ENCODE data around the gene PCDHA11.

DNA sequence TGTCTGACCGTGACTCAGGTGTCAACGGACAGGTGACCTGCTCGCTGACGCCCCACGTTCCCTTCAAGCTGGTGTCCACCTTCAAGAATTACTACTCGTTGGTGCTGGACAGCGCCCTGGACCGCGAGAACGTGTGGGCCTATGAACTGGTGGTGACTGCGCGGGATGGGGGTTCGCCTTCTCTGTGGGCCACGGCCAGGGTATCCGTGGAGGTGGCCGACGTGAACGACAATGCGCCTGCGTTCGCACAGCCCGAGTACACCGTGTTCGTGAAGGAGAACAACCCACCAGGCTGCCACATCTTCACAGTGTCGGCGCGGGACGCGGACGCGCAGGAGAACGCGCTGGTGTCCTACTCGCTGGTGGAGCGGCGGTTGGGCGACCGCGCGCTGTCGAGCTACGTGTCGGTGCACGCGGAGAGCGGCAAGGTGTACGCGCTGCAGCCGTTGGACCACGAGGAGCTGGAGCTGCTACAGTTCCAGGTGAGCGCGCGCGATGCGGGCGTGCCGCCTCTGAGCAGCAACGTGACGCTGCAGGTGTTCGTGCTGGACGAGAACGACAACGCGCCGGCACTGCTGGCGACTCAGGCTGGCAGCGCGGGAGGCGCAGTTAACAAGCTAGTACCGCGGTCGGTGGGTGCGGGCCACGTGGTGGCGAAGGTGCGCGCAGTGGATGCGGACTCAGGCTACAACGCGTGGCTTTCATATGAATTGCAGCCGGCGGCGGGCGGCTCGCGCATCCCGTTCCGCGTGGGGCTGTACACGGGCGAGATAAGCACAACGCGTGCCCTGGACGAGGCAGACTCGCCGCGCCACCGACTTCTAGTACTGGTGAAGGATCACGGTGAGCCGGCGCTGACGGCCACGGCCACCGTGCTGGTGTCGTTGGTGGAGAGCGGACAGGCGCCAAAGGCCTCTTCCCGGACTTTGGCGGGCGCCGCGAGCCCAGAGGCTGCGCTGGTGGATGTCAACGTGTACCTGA, 1.8 kb downstream of the PCDHA11 start:
- TF ChIP-seq, protein P1, sequence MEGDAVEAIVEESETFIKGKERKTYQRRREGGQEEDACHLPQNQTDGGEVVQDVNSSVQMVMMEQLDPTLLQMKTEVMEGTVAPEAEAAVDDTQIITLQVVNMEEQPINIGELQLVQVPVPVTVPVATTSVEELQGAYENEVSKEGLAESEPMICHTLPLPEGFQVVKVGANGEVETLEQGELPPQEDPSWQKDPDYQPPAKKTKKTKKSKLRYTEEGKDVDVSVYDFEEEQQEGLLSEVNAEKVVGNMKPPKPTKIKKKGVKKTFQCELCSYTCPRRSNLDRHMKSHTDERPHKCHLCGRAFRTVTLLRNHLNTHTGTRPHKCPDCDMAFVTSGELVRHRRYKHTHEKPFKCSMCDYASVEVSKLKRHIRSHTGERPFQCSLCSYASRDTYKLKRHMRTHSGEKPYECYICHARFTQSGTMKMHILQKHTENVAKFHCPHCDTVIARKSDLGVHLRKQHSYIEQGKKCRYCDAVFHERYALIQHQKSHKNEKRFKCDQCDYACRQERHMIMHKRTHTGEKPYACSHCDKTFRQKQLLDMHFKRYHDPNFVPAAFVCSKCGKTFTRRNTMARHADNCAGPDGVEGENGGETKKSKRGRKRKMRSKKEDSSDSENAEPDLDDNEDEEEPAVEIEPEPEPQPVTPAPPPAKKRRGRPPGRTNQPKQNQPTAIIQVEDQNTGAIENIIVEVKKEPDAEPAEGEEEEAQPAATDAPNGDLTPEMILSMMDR (IDR thresholded peaks at IDR 0.05; ENCODE audit: extremely low read depth in 1 of 2, insufficient read depth in 1 of 2, low read depth in 1 of 2, low read length in 2 of 2) = no peak
- TF ChIP-seq MYC (IDR thresholded peaks at IDR 0.05; ENCODE audit: low read depth, low read length) (no peak), POLR2A (IDR thresholded peaks at IDR 0.05; ENCODE audit: low read depth, low read length) (no peak), JUN (IDR thresholded peaks at IDR 0.05; ENCODE audit: borderline replicate concordance, insufficient read depth, insufficient read length, low read depth) (no peak), EZH2 (IDR thresholded peaks at IDR 0.05; ENCODE audit: borderline replicate concordance, low read depth, low read length, severe bottlenecking) (no peak), POLR2AphosphoS5 (IDR thresholded peaks at IDR 0.05; ENCODE audit: insufficient read depth, low read depth, low read length) (no peak), GATA2 (IDR thresholded peaks at IDR 0.05; ENCODE audit: insufficient read depth, insufficient read length, low read depth, low read length) (no peak)
- TF ChIP-seq, protein P2, sequence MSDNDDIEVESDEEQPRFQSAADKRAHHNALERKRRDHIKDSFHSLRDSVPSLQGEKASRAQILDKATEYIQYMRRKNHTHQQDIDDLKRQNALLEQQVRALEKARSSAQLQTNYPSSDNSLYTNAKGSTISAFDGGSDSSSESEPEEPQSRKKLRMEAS (IDR thresholded peaks at IDR 0.05; ENCODE audit: insufficient read depth, insufficient read length) = no peak
